HUES6 (cell line): ENCODE measurements around the gene OSBPL3.
A peak's percentile ranks its signal among the peaks of the same experiment; 100 is the strongest.

ENCODE experiments used
- H3K27ac ChIP-seq: 2 replicates; pipeline ENCODE4 v1.7.0; 2013; ENCODE audit warnings: low read depth, mild to moderate bottlenecking, low read length, inconsistent platforms
- H3K27me3 ChIP-seq: 2 replicates; pipeline ENCODE4 v1.6.1; 2013; ENCODE audit warnings: low read length; ENCODE audit not compliant: control insufficient read depth, insufficient read depth
- H3K36me3 ChIP-seq: 2 replicates; pipeline ENCODE4 v1.6.1; 2013; ENCODE audit warnings: low read length; ENCODE audit not compliant: control insufficient read depth, insufficient read depth
- H3K4me1 ChIP-seq: 2 replicates; pipeline ENCODE4 v1.6.1; 2013; ENCODE audit warnings: low read length; ENCODE audit not compliant: control insufficient read depth, insufficient read depth
- H3K4me3 ChIP-seq: 2 replicates; pipeline ENCODE4 v1.5.1; 2013; ENCODE audit warnings: low read depth, low read length
- H3K9ac ChIP-seq: one replicate; pipeline ENCODE4 v1.6.1; 2013; ENCODE audit warnings: mild to moderate bottlenecking, low read length
- H3K9me3 ChIP-seq: 2 replicates; pipeline ENCODE4 v1.6.1; 2013; ENCODE audit warnings: low read depth, low read length; ENCODE audit not compliant: control insufficient read depth, insufficient read depth

The OSBPL3 gene

DNA sequence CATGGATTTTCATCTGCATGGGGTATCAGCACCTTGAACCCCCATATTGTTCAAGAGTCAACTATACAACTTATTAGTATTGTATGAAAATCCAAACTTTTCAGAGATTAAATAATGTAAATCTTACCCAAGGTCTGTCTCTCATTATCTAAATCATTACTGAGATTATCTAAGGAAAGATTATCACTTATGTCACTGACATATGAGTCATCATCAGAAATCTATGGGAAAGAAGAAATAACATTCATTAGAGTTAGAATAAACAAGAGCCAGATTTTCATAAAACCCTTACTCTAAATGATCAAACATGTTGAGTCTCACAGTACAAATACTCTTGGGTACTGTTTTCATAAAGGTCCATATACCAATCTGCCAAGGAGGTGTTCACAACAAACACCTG lies 139.4 kb downstream of the OSBPL3 start:
- no peak overlapping the region for H3K4me3 ChIP-seq
- no peak overlapping the region for H3K9ac ChIP-seq
- H3K36me3 ChIP-seq, result no peaks in the 10 kb centered on the region; the same call in 1 of the 2 replicates
- H3K27ac ChIP-seq, result no peak overlapping the region
- H3K9me3 ChIP-seq, result no peaks in the 10 kb centered on the region
- no peaks in the 10 kb centered on the region for H3K27me3 ChIP-seq
- H3K4me1 ChIP-seq, result peaks cover 9% of the 10 kb centered on the region; the same call in 1 of the 2 replicates

DNA sequence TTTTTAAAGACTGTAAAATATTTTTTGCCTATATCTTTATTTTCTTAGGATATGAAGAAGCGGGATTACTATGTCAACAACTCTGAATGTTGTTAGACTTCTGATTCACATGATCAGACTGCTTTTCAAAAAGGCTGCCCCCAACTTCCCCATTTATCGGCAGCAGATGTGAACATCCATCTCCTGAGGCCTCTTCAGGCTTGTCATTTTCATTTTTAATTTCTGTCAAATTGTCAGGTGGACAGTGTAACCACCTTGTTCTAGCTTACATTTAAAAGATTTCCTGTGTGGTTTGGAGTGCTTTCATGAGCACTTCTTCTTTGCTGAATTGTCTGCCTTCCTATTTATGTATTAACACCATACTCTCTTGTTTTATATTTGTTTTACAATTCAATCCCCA lies 143.9 kb downstream of the OSBPL3 start:
- Histone ChIP-seq H3K4me1 (no peaks in the 10 kb centered on the region), H3K27ac (no peak overlapping the region)

DNA sequence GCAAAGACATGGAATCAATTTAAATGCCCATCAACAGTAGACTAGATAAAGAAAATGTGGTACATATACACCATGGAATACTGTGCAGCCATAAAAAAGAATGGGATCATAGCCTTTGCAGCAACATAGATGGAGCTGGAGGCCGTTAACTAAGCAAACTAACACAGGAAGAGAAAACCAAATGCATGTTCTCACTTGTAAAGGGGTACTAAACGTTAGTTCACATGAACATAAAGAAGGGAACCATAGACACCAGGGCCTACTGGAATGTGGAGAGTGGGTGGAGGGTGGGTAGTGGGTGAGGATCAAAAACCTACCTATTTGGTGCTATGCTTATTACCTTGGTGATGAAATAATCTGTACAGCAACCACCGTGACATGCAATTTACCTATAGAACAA lies 144.3 kb downstream of the OSBPL3 start:
- Histone ChIP-seq H3K4me3 (no peak overlapping the region), H3K9me3 (no peaks in the 10 kb centered on the region), H3K4me1 (no peaks in the 10 kb centered on the region), H3K27ac (no peak overlapping the region), H3K9ac (no peak overlapping the region), H3K27me3 (no peaks in the 10 kb centered on the region), H3K36me3 (no peaks in the 10 kb centered on the region; the same call in 1 of the 2 replicates)

More for the DNA sequence above, 143.9 kb downstream of the OSBPL3 start:
- Histone ChIP-seq H3K4me3 (no peak overlapping the region), H3K9ac (no peak overlapping the region), H3K9me3 (no peaks in the 10 kb centered on the region), H3K27me3 (no peaks in the 10 kb centered on the region), H3K36me3 (no peaks in the 10 kb centered on the region; the same call in 1 of the 2 replicates)

DNA sequence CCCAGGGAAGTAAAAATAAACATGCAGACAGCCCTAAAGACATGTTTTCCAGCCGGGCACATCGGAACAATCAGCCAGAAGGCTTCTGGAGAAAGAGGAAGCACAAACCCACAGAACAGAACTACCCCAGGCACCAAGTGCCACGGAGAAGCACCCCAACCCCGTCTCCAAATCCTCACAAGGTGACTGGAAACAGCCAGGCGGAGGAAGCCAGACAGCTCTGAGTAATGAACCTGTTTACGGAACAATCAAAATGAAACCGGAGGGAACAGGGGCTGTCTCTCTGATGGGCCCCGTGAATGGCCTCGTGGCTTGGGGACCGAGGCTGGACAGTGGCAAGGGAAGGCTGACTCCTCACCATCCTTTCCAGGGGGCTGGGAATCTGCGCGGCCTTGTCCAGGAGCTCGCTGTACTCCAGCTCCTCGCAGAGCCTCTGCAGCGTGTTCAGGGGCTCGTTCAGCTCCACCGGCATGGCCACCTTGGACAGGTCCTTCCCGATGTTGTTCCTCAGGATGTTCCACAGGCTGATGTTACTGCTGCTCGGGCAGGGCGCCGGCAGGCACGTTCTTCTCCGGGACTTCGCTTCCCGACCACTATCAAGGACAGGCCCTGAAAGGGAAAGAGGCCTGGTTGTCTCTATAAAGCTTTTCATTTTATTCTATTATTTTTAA lies 145.7 kb downstream of the OSBPL3 start:
- Histone ChIP-seq H3K9me3 (no peaks in the 10 kb centered on the region), H3K36me3 (peaks cover 3% of the 10 kb centered on the region; the same call in 1 of the 2 replicates), H3K9ac (no peak overlapping the region), H3K4me3 (no peak overlapping the region), H3K27me3 (no peaks in the 10 kb centered on the region), H3K4me1 (no peaks in the 10 kb centered on the region), H3K27ac (no peak overlapping the region)

DNA sequence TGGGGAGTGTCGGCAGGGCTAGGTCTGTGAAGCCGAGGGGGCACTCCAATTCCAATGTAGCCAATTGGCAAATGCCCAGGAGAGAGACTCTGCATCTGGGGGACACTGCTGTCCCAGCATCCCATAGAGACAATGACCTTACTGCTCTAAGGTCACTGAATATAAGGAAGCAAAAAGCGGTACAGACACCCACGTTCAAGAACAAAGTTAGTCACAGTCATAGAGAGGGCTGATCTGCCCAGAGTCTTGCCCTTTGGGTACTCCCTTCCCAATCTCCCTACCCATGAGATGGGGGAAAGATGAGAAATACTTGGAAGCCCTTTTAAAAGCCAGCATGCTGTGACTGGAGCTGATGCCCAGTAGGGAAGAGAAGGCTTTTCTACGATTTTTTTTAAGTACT lies 146.4 kb downstream of the OSBPL3 start:
- peaks cover 3% of the 10 kb centered on the region; the same call in 1 of the 2 replicates for H3K36me3 ChIP-seq
- no peaks in the 10 kb centered on the region for H3K9me3 ChIP-seq
- no peak overlapping the region for H3K27ac ChIP-seq
- H3K4me3 ChIP-seq, result no peak overlapping the region
- H3K4me1 ChIP-seq, result no peaks in the 10 kb centered on the region; the same call in 1 of the 2 replicates
- no peak overlapping the region for H3K9ac ChIP-seq
- H3K27me3 ChIP-seq, result no peaks in the 10 kb centered on the region

DNA sequence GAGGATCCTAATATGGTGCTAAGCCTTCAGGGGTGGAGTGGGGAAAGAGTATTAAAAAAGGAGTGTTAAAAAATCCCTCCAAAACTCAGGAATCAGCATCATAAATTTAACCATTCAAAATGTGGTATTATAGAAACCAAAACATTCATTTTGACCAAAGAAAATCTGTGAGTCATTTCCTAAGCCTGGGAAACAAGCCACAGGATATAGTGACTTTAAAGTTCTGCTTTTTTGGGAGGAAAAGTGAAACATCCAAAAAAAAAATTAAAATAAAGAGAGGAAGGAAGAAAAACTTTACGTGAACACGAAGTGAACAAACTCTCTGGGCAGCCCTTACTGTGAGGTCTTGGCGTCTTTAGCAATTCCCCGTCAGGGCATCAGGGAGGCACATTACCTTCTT lies 148.7 kb downstream of the OSBPL3 start:
- Histone ChIP-seq H3K4me3 (no peak overlapping the region), H3K36me3 (peaks cover 3% of the 10 kb centered on the region; the same call in 1 of the 2 replicates), H3K9ac (no peak overlapping the region), H3K9me3 (no peaks in the 10 kb centered on the region), H3K27me3 (no peaks in the 10 kb centered on the region), H3K27ac (no peak overlapping the region), H3K4me1 (peaks cover 4% of the 10 kb centered on the region; the same call in 1 of the 2 replicates)

DNA sequence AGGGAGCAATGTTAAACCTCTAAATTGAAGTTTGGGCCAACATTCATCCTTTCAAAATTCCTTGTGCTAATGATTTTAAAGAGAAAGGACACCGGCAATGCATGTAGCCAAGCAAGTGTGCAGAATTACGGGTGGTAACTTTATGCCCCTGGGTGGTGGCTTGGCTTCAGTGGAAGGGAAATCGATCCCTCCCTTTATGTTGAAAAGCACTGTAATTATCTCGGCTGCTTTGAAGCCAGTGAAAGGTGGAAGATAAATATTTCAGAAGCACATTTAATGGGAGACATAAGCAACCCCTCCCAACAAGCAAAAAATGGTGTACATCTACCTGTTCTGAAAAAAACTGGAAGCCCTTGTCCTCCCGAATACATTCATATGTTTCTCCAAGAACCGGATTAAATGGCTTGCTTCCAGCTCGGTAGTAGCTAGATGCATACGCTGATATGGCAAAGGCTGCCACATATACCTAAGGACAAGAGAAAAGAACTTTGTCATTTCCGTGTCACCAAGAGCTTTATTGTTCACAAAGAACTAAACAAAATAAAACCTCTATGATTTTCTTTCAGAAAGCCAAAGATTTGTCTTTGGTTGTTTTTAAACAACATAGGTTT lies 149.4 kb downstream of the OSBPL3 start:
- peaks cover 3% of the 10 kb centered on the region; the same call in 1 of the 2 replicates for H3K36me3 ChIP-seq

DNA sequence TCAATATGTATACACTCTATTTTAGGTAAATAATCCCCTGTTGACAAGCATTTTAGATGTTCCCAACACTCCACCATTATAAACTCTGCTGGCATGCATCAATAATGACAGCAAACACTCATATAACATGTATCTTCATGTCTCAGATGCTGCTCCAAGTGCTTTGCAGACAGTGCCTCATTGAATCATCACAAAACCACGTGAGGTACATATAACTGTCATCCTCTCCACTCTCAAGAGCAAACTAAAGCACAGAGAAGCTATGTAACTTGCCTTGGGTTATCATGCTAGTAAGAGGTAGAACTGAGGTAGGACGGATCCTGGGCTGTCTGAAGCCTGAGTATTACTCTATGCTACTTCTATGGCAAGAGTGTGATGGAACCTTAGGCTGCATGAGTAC lies 150.2 kb downstream of the OSBPL3 start:
- Histone ChIP-seq H3K4me1 (peaks cover 11% of the 10 kb centered on the region; the same call in 1 of the 2 replicates), H3K9ac (no peak overlapping the region), H3K27me3 (no peaks in the 10 kb centered on the region), H3K4me3 (no peak overlapping the region), H3K27ac (no peak overlapping the region), H3K9me3 (no peaks in the 10 kb centered on the region), H3K36me3 (peaks cover 3% of the 10 kb centered on the region; the same call in 1 of the 2 replicates)

More for the DNA sequence above, 149.4 kb downstream of the OSBPL3 start:
- H3K27me3 ChIP-seq, result no peaks in the 10 kb centered on the region
- H3K4me3 ChIP-seq, result no peak overlapping the region
- no peaks in the 10 kb centered on the region for H3K9me3 ChIP-seq
- no peak overlapping the region for H3K27ac ChIP-seq
- no peak overlapping the region for H3K9ac ChIP-seq
- peaks cover 11% of the 10 kb centered on the region; the same call in 1 of the 2 replicates for H3K4me1 ChIP-seq

DNA sequence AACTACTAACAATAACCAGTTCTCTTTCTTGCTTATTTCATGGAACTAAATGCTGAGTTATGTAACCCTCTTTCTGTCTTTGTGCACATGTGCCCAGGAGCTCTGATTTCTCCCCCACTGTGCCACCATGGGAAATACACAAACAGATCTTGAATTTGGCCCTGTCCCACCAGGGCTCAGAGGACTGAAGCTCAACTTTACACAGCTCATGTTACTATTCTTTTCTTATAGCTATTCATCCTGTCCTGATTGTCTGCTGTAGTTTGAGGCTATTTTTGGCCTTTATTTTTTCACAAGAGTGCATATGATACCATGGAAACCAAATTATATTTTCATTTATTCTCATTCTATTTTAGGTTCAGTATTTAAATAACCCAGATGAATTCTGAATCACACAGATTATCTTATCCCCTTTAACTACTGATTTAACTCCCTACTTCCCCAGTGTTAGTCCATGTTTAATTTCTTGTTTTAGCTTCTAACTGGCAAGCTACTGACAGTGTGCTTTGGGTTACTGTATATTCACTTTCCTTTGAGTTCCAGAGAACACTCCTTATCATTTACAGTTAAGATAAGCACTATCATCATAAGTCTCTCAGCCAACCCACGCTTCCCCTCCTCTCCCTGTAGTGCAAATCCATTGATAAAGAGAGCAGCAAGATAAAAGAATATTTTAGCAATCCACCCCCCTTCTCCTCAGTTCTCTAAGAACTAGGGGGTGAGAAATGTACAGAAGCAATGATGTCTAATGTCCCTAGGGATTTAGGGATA lies 150.9 kb downstream of the OSBPL3 start:
- Histone ChIP-seq H3K27me3 (no peaks in the 10 kb centered on the region), H3K27ac (no peak overlapping the region), H3K4me1 (peaks cover 11% of the 10 kb centered on the region; the same call in 1 of the 2 replicates), H3K9ac (peak overlapping the region; percentile 10), H3K4me3 (no peak overlapping the region), H3K9me3 (no peaks in the 10 kb centered on the region), H3K36me3 (peaks cover 3% of the 10 kb centered on the region; the same call in 1 of the 2 replicates)

DNA sequence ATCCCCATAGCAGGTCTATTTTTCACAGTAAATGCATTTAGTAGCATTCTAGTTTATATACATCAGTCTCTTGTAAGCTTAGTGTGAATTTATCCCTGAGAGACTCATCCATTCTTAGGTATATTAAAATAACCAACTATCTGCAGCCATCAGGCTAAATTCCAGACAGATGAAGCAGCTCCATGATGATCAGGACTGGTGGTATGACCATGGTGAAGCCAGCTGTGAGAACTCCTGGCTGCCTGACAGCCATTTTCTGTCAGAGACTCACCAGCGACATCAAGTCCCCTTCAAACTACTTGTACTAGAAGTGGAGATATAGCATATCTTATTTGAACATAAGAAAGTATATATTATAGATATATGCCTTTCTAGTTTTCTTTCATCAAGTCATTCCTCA lies 152.4 kb downstream of the OSBPL3 start:
- Histone ChIP-seq H3K9me3 (no peaks in the 10 kb centered on the region), H3K4me3 (no peak overlapping the region), H3K9ac (no peak overlapping the region), H3K4me1 (peaks cover 11% of the 10 kb centered on the region; the same call in 1 of the 2 replicates), H3K27me3 (no peaks in the 10 kb centered on the region), H3K36me3 (peaks cover 3% of the 10 kb centered on the region; the same call in 1 of the 2 replicates), H3K27ac (no peak overlapping the region)
